Suprapubic skin (tissue), 4 donors: Measurements from ENCODE around the gene ZNF420. TPM values are rescaled to one million over a fixed set of nuclear protein-coding genes. Genes with fewer than 3 reads are reported as not detected.
"Not testable (repeated sequence)": the region's sequence is repeated elsewhere in the genome, so short reads cannot be mapped to it uniquely, and the experiment has no call there.

ENCODE experiments used
- DNase-seq, 2 donors: peaks; one replicate each; pipeline ENCODE4 v3.0.0-alpha.2; 2019; ENCODE audit warnings: low spot score in 2 of 2
- H3K27ac ChIP-seq: fragments of 200-600 bp; sonication (generic); one replicate; pipeline ENCODE4 v1.5.1; 2019
- H3K27me3 ChIP-seq: fragments of 200-600 bp; sonication (generic); one replicate; pipeline ENCODE4 v1.5.1; 2019
- H3K36me3 ChIP-seq: fragments of 200-600 bp; sonication (generic); one replicate; pipeline ENCODE4 v1.5.1; 2019
- H3K4me1 ChIP-seq: fragments of 200-600 bp; sonication (generic); one replicate; pipeline ENCODE4 v1.5.1; 2019
- H3K4me3 ChIP-seq: fragments of 200-600 bp; sonication (generic); one replicate; pipeline ENCODE4 v1.5.1; 2019; ENCODE audit warnings: mild to moderate bottlenecking
- H3K9me3 ChIP-seq: fragments of 200-600 bp; sonication (generic); one replicate; pipeline ENCODE4 v1.5.1; 2019
- CTCF ChIP-seq, 2 donors: fragments of 200-600 bp in 1 of 2; fragments of 450-650 bp in 1 of 2; sonication (generic) in 1 of 2; IDR thresholded peaks; one replicate each; pipeline ENCODE4 v1.5.1; 2016 to 2019; ENCODE audit warnings: antibody characterized with exemption in 2 of 2, mild to moderate bottlenecking in 1 of 2, moderate library complexity in 1 of 2
- EP300 ChIP-seq: sonication (generic); formaldehyde crosslinking; IDR thresholded peaks from one replicate; pipeline ENCODE4 v1.6.1; 2017; ENCODE audit warnings: antibody characterized with exemption
- POLR2A ChIP-seq, 2 donors: fragments of 450-650 bp; IDR thresholded peaks; one replicate each; pipeline ENCODE4 v1.6.1; 2017; ENCODE audit warnings: antibody characterized with exemption in 2 of 2, mild to moderate bottlenecking in 2 of 2, moderate library complexity in 2 of 2
- POLR2AphosphoS5 ChIP-seq, 3 donors: sonication (generic); formaldehyde crosslinking; IDR thresholded peaks; one replicate each; pipeline ENCODE4 v1.6.1; 2017; ENCODE audit warnings: antibody characterized with exemption in 3 of 3
- WGBS: methylation state at CpG from one replicate; pipeline ENCODE4 v1.1.5; 2018; 5-methylcytosine and 5-hydroxymethylcytosine counted together
- total RNA-seq, 4 donors: library from RNA; depleted of rRNA; stranded (reverse); fragments of >200 nt; gene quantifications; one replicate each; pipeline ENCODE4 v1.1.0, GENCODE V29; 2016

Gene ZNF420
- total RNA-seq, 4 donors from 2014 or later, result 3.6 to 8.7 (median 4.9) TPM

GRCh38 chr19:37082307-37082706, 4.1 kb downstream of the ZNF420 start:
- peaks cover 4% of the 10 kb centered on the region for H3K36me3 ChIP-seq
- H3K9me3 ChIP-seq, result peaks cover 14% of the 10 kb centered on the region
- no peak for DNase-seq
- no peak overlapping the region for H3K27ac ChIP-seq
- TF ChIP-seq CTCF (IDR thresholded peaks at IDR 0.05), result no peak
- no peak for TF ChIP-seq POLR2AphosphoS5 (IDR thresholded peaks at IDR 0.05)
- TF ChIP-seq POLR2A (IDR thresholded peaks at IDR 0.05), result no peak
- TF ChIP-seq EP300, result no peak
- no peak overlapping the region for H3K4me3 ChIP-seq
- 96% methylated on average over 2 of the region's 2 CpGs for WGBS
- peaks cover 14% of the 10 kb centered on the region for H3K4me1 ChIP-seq
- H3K27me3 ChIP-seq, result no peaks in the 10 kb centered on the region

GRCh38 chr19:37087110-37087509, 8.9 kb downstream of the ZNF420 start:
- WGBS, result 91% methylated on average over 1 of the region's 1 CpG
- DNase-seq, result no peak
- H3K27ac ChIP-seq, result no peak overlapping the region
- no peak overlapping the region for H3K4me3 ChIP-seq
- peaks cover 35% of the 10 kb centered on the region for H3K9me3 ChIP-seq
- H3K4me1 ChIP-seq, result no peaks in the 10 kb centered on the region
- peaks cover 41% of the 10 kb centered on the region for H3K36me3 ChIP-seq
- H3K27me3 ChIP-seq, result no peaks in the 10 kb centered on the region
- TF ChIP-seq CTCF (IDR thresholded peaks at IDR 0.05) (no peak), POLR2A (IDR thresholded peaks at IDR 0.05) (no peak), POLR2AphosphoS5 (IDR thresholded peaks at IDR 0.05) (no peak), EP300 (no peak)

GRCh38 chr19:37095859-37096258, 17.6 kb downstream of the ZNF420 start:
- Histone ChIP-seq H3K27me3 (no peaks in the 10 kb centered on the region), H3K27ac (no peak overlapping the region), H3K9me3 (peaks cover 12% of the 10 kb centered on the region), H3K4me3 (no peak overlapping the region), H3K4me1 (no peaks in the 10 kb centered on the region), H3K36me3 (peaks cover 90% of the 10 kb centered on the region)
- 100% methylated on average over 1 of the region's 1 CpG for WGBS
- TF ChIP-seq CTCF (IDR thresholded peaks at IDR 0.05) (no peak), EP300 (no peak), POLR2AphosphoS5 (IDR thresholded peaks at IDR 0.05) (no peak), POLR2A (IDR thresholded peaks at IDR 0.05) (no peak)
- DNase-seq, result no peak

GRCh38 chr19:37098570-37098969, 20.3 kb downstream of the ZNF420 start:
- 90% methylated on average over 1 of the region's 1 CpG for WGBS
- no peak for TF ChIP-seq EP300
- no peak for TF ChIP-seq POLR2A (IDR thresholded peaks at IDR 0.05)
- no peak for TF ChIP-seq POLR2AphosphoS5 (IDR thresholded peaks at IDR 0.05)
- TF ChIP-seq CTCF (IDR thresholded peaks at IDR 0.05), result no peak
- Histone ChIP-seq H3K27ac (no peak overlapping the region), H3K27me3 (no peaks in the 10 kb centered on the region), H3K4me1 (no peaks in the 10 kb centered on the region), H3K36me3 (peaks cover 84% of the 10 kb centered on the region), H3K4me3 (no peak overlapping the region), H3K9me3 (peaks cover 33% of the 10 kb centered on the region)
- DNase-seq, result no peak

- H3K9me3 ChIP-seq, result peaks cover 39% of the 10 kb centered on the region
- H3K4me1 ChIP-seq, DNase-seq, H3K4me3 ChIP-seq, H3K27me3 ChIP-seq, H3K27ac ChIP-seq: not testable (repeated sequence)
- 93% methylated on average over 5 of the region's 5 CpGs for WGBS
- H3K36me3 ChIP-seq, result peaks cover 62% of the 10 kb centered on the region
Measured at GRCh38 chr19:37104135-37104534, 25.9 kb downstream of the ZNF420 start.

GRCh38 chr19:37111753-37112152, 33.5 kb downstream of the ZNF420 start:
- not testable (repeated sequence) for H3K4me3 ChIP-seq, DNase-seq, H3K4me1 ChIP-seq, H3K27ac ChIP-seq, H3K27me3 ChIP-seq
- Histone ChIP-seq H3K9me3 (peaks cover 57% of the 10 kb centered on the region), H3K36me3 (peaks cover 89% of the 10 kb centered on the region)
- WGBS, result 85% methylated on average over 7 of the region's 7 CpGs
